ENCODE measurements around the gene ATXN1.

ATXN1 gene

DNA sequence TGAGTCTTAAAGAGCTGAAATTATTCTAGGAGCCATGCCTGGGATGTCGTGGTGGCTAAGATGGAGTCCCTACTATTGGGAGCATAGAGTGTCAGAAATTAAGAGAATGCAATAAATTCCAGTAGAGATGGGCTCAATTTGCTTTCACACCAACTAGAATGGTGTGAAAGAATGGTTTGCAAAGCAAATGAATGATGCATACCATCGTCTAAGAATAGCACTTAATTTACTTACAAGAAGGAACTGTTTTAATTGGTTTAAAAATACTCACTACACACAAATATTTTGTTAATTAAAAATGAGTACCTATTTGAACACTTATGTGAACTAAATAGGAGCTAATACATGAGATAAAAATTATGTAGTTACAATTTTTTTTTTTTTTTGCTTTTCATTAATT lies 390.3 kb downstream of the ATXN1 start:
- DNase-seq, result no peak

DNA sequence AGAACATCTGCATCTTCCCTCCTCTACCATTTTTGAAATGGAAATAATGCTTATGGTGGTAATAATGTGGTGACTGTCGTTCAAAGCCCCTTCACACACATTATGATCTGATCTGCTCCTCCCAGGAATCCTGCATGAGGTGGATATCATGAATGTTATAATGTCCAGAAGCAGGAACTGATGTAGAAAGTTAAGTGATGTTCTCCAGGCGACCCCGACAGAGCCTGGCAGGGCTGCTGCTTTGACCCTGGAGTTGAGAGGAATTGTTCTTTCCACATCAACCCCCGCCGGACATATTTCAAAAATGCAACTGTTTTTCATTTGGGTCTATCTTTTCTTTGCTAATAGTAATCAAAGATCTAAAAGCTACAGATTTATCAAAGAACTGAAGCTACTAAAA lies 391.3 kb downstream of the ATXN1 start:
- no peak for DNase-seq

DNA sequence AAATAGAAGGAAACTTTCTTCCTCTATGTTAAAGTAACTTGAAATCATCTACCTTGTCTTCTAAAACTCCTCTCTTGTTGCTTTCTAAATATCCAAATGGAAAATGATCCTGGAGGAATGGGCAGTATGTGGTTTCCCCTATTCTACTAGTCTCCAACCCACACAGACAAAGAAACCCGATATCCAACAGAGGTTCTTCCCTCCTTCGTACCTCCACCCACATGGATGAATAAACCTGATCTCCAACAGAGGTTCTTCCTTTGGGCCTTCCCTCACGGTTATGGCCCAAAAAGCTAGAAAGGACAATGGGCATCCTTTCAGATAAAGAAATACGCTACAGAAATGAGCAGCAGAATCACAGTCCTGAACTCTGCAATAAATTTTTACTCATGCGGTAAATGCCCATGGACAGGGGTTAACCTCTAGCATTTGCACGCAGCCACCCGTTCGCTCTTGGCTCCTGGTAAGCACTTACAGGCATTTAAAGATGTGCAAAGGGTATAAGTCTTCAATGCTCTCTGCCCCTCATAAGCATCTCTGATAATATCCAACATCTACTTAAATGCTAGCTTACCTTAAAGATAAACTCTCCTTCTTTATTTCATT lies 392.0 kb downstream of the ATXN1 start:
- DNase-seq, result no peak

DNA sequence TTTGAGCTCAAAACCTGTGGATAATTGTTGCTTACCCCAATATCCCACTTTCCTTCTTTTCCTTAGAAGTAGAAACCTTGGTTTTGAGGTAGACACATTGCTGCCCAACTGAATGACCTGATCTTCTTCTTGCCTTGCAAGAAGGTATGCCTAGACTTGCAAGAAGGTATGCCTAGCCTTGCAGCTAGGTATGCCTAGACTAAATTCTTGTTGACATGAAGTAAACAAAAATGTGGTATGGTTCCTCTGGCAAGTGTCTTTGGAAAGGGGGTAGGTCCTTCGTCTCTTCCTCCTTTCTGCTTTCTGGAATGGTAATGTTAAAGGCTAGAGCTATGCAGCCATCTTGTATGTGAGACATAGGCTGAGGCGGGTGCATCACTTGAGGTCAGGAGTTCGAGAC lies 393.7 kb downstream of the ATXN1 start:
- DNase-seq, result no peak

DNA sequence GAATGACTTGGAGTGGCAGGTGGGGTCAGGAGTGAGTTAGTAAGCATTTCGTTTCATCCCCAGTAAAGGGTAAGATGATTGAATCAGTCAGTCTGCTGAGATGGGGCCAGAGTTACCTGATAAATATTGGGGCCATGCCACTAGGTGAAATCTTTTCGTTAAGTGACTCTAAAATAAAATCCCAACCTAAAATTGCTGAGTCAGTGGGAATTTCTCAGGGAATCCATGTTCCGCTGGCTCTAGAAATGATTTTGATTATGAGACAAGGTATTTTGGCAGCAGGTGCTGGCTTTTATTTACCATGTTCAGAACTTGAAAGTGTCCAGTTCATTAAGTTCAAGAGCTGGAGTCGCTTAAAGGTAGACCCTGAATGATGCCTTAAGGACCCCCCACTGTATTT lies 397.5 kb downstream of the ATXN1 start:
- no peak for DNase-seq

DNA sequence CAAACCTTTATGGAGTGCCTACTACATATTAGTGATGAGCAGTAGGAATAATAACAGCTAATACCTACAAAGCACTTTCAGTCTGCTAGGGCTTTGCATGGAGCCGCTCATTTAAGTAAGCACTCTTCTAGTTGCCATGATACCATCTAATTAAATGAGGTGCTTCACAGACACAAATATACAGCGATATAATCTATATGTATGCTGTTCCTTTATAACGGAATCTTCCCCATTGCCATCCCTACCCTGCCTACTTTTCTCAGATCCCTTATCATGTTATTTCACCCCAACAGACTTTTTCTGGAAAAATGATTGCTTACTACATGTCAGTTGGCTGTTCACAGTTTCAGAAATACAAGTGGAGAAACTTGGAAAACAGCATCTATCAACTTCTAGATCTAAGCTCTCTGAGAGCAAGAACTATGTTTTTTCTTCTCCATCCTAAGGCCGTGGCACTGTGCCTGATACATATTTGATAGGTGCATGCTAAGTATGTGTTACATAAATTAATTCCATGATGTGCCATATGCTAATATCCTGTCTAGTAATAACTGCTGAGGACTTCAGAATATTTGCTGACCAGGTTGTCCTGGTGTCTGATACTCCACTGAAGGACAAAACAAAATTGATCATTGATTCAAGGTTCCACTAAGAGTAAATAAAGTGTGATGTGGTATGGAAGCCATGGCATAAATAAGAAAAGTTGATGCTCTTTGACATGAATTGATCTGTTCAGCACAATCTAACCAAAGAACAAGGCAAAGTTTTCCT lies 398.3 kb downstream of the ATXN1 start:
- no peak for DNase-seq

DNA sequence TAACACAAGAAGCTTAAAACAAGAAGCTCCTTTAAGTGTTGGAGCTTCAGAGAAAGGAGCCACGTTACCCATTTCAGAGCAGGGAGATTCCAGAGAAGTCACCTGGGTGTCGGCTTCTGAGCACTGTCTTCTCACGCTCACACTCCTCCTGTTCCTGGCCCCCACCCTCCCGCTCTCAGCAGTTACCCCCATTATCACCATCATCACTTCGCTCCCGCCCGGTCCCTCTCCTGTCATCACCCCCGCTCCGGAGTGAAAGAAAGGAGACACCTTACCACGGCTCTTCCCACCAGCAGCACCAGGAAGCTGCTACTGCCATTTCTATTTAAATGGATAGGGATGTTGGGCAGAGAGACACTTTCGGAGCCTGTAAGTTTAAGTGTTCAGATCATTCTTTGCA lies 399.0 kb downstream of the ATXN1 start:
- DNase-seq, result no peak

DNA sequence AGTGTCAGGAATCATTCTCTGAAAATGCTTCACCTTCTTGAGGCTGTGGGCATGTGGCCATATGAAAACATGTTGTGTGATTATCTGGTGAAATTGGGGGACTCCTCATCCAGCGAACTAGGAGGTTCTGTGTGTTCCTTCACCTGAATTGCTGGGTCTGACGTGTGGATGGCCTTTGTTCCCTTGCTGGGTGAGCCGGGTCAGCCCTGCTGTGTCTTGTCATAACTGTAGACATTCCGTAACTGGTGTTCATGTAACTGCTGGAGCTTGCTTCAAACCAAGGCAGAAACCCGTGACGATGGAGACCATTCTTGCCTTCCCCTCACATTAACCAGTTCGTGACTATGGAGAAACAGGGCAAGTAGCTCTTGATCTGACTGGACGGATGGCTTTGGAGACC lies 399.4 kb downstream of the ATXN1 start:
- DNase-seq, result no peak

DNA sequence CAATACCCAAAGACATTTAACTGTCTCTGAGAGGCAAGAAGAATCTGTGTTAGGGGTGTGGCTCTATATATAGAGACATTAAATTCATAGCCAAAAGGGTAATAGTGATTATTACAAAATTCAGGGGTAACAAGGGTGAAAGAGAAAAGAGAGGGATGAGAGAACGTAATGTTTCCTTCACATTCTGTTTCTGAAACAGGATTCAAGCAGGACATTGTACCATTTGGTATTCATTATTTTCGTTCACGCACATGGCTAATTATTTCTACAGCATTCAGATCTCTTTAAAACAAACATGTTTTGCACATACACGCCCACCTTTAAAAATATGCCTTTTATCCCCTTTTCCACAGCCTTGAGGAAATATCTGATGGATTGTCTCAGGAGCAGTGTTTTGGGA lies 400.1 kb downstream of the ATXN1 start:
- no peak for DNase-seq

DNA sequence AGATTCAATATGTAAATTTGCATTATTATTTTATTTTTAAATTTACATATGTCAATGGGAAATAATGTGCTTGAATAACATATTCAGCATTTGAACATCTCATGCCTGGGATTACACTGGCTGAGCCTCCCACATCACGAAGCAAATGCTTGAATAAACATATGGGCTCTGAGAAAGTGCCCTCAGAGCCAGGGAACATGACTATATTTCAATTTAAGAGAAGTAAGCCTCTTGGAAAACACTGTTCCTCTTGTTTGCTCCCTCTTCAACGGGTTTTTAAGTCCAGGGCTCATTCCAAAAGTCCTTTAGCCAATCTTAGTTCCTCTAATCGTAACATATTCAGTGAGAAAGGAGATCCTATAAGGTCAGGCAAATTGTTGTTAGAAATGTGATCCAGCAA lies 400.9 kb downstream of the ATXN1 start:
- no peak for DNase-seq

DNA sequence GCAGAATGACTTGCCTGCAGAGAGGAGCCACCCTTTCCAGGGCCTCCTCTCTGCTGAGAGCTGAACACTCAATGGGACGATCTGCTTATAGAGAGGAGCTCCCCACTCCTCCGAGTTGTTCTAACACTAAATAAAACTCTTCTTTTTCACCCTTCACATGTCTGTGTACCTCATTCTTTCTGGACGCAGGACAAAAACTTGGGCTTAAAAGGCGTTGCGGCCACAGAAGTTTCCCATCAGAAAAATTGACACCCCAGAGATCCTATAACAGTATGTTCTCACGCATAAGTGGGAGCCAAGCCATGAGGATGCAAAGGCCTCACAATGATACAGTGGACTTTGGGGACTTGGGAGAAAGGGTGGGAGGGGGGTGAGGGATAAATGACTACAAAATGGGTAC lies 401.7 kb downstream of the ATXN1 start:
- no peak for DNase-seq

DNA sequence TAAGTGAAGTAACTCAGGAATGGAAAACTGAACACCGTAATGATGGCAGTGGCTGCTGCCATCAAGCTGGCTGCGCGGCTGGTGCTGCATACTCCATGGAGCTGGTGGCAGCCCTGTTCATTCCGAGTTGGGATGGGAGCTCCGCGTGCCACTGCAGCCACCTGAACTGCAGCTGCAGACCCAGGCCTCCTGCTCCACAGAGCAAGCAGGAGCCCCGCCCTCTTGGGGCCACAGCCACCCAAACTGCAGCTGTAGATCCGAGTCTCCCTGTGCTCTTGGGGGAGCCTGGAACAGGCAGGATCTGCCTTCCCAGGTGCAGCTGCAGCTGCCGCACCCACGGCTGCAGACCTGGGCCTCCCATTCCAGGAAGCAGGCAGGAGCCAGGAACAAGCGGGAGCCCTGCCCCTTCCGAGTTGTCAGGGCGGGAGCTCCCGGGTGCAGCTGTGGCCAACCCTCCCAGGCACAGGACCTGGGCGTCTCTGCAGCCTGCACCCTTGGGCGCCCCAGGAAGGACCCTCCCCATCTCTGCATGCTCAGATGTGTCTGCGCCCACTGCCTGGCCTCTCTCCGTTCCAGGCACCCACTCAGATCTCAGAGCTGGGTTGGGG lies 402.6 kb downstream of the ATXN1 start:
- no peak for DNase-seq

DNA sequence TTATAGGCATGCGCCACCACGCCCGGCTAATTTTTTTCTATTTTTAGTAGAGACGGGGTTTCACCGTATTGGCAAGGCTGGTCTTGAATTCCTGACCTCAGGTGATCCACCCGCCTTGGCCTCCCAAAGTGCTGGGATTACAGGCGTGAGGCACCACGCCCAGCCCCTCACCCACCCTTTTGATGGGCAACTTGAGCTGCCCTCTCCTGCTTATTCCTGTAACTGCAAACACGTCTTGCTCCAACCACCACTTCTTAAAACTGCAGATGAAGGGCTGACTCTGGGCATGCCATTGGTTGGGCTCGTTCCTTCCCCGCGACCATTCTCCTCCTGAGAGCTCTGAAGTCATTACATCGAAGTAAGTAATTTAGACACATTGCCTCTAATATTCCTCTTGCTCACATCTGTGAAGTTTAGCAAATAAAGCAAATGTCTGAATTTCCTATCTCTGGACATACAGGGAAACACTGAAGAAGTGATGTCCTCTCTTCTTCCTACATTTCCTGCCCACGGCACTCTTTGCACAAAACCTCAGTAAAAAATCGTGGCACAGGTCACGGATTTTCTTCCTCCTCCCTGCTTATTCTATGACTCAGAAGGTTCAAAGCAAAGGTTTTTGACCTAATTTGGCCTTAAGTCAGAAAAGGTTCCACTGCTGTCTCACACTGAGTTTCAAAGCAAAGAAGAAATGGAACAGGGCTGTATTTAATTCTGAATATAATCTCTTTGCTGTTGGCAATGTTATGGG lies 405.4 kb downstream of the ATXN1 start:
- no peak for DNase-seq

DNA sequence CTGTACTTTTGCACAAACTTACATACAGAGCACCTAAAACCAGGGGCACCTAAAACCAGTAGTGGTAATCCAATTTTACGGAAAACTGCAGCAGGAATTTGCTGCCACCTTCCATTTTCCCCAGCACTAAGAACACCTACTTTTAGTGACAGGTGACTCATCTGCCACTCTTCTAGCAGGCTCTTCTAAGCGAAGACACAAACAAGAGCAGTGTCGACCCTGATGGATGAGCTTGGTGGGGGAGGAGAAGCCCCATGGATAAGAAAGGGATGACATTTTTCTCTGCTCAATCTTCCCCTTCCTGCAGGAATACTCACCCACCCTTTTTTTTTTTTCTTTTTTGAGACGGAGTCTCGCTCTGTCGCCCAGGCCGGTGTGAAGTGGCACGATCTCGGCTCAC lies 406.0 kb downstream of the ATXN1 start:
- no peak for DNase-seq

DNA sequence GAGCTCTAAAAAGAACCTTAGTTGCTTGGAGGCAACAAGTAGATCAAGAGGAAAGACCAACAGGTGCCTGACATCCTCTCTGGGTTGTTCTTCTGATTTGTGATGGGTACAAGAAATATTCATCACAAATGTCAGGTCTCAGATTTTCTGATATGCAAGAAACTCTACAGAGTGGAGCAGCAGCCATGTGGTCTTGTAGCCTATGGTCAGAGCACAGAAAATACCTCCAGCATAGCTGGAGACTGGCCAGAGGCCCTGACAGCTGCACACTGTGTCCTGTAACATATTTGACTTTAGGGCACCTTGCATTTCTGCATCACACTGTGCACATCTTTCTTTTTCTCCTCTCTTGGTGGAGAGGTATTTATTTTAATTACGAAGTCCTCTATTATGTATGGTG lies 406.6 kb downstream of the ATXN1 start:
- DNase-seq, result no peak

DNA sequence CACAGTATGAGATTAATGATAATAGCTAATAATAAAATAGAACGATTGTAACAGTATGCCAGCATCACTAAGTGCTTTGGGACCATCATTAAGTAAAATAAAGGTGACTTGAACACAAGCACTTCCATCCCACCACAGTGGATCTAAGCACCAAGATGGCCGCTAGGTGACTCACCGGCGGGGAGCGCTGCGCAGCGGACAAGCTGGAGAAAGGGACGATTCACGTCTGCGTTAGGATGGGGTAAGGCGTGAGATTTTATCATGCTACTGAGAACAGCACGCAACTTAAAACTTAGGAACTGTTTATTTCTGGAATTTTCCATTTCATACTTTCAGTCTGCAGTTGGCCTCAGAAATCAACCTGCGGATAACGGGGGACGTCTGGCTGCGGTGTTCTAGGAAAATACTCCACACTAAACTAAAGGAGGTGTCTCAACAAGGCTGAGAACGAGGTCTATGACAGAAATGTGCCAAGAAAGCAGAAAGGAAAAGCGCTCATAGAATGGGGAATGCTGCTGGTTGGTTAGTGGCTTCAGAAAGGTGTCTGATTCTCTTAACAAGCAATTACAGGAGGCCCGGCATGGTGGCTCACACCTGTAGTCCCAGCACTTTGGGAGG lies 408.3 kb downstream of the ATXN1 start:
- no peak for DNase-seq

DNA sequence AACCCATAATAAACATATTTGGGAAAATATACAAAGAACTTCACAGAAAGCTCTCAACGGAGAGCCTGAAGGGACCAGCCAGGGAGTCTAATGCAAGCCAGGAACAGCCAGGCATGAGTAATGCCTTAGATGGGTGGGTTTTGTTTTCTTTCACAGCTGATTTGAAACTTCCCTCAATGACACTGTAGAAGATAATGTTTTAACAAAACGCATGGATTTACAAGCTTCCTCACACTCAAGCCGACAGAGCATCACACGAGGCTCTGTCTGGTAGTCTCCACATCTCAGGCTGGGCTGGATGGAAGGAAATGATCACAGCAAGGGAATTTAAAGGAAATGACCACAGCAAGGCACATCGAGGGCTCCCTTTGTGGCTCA lies 409.0 kb downstream of the ATXN1 start:
- DNase-seq, result no peak

DNA sequence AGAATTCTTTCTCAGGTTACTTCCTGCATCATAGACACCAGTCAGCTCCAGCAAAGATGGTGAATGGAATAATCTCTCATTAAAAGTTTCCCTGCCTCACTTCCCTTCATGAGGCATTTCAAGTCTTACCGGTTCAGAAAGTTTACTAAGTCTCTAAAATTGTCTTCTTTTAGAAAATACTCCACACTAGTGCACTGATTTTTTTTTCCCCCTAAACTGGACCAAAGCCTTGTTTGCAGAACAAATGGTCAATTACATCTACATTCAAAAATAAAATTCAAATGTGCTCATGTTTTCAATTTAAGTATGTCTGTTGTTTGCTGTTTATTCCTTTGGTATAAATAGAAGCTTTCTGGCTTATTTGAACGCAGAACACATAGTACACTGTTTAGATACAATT lies 411.7 kb downstream of the ATXN1 start:
- DNase-seq, result no peak

DNA sequence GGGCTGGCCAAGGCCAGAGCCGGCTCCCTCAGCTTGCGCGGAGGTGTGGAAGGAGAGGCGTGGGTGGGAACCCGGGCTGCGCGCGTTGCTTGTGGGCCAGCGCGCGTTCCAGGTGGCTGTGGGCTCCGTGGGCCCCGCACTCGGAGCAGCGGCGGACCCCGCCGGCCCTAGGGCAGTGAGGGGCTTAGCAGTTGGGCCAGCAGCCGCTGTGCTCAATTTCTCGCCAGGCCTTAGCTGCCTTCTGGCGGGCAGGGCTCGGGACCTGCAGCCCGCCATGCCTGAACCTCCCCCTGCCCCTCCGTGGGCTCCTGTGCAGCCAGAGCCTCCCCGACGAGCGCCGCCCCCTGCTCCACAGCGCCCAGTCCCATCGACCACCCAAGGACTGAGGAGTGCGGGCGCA lies 414.4 kb downstream of the ATXN1 start:
- no peak for DNase-seq

DNA sequence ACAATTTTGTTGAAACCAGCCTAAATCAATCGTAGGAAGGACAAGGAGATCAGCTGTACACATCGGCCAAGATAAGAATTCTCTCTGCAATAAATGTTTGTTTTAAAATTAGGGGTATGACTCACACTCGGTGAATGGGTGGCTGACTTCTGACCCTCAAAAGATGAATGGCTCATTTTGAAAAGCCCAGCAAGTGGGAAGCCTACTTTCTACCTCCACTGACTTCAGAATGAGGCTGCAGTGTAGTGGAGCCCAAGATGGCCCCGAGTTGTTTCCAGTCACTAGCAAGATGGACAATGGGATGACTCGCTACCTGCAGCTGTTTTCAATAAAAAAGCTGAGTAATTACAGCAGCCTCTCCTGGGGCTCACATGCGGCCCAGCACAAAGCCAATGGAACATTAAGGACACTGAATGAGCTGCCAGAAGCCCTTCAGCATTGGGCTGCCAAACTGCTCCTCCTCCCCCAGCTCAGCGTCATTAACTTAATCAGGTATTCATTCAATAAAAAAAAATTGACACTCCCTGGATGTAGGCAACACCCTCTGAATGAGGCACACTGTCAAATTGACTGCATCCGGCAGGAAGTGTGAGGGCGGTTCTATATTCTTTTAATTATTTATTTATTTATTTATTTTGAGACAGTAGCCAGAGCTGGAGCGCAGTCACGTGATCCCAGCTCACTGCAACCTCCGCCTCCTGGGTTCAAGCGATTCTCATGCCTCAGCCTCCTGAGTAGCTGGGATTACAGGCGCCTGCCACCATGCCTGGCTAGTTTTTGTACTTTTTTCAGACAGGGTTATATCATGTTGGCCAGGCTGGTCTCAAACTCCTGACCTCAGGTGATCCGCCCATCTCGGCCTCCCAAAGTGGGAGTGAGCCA lies 415.6 kb downstream of the ATXN1 start:
- DNase-seq, result peak; percentile 88

DNA sequence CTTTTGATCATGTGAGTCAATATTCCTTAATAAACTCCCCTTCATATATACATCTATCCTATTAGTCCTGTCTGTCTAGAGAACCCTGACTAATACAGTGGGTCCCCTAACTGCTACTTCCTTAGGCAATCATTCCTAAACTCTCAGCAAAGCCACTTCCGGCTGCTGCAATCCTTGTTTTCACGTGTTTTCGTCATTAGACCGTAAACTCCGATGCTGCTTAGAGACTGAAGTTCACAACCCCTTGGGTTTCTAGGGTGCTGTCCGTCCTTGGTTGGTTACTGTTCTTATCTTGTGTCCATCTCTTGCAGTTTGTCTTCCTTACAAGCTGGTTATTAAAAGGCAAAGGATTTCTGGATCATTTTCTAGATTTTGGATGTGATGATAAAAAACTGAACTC lies 416.5 kb downstream of the ATXN1 start:
- no peak for DNase-seq

DNA sequence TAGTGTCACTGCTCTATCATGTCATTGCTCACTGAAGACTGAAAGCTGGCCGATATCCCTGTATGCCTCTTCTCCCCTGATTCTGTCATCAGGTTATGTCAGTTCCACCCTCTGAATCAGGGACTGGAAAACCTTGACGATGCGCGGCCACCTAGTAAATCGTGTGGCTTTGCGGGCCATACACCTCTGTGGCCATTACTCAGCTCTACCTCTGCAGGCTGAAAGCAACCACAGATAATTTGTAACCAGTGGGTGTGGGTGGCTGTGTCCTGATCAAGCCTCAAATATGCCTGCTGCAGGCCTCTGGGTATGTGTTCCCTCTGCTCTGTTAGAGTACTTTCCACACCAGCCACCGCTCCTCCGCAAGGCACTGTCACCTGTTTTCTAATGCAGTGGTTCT lies 417.7 kb downstream of the ATXN1 start:
- DNase-seq, result no peak

DNA sequence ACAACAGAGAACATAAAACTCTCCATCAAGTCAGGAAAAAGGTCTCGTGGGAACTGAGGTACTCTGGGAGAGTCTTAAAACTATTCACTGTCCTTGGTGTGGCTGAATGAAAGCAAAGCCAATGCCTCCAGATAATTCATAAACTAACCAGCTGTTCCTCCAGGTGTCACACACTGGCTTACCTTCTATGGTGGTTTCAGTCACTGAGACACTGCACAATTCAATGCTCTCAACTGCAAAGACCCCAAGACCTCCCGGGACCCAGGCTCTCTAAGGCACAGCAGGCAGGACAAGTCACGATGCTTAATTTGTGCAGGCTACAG lies 422.0 kb downstream of the ATXN1 start:
- DNase-seq, result no peak
